Keratinocyte (primary cell): ENCODE results near the gene SPATS2. TPM values are rescaled to one million over a fixed set of nuclear protein-coding genes. Genes with fewer than 3 reads are reported as not detected.

Experiments
- DNase-seq: peaks from one replicate; pipeline ENCODE4 v3.0.0-alpha.2; 2011; ENCODE audit warnings: low read depth, missing footprints, low spot score
- FAIRE-seq: peaks from 2 replicates; lab custom pipeline; 2011; peaks lifted over from hg19 to GRCh38; lab: Jason Lieb, UNC
- H2AFZ ChIP-seq: 2 replicates; pipeline ENCODE4 v1.6.0; 2012; ENCODE audit warnings: low read length, control low read depth, inconsistent platforms; ENCODE audit not compliant: control insufficient read depth
- H3K27ac ChIP-seq: 2 replicates; pipeline ENCODE4 v1.5.1; 2011; ENCODE audit warnings: low read length; ENCODE audit not compliant: control insufficient read depth, insufficient read depth
- H3K27me3 ChIP-seq: 3 replicates; pipeline ENCODE4 v1.6.0; 2011; ENCODE audit warnings: low read length; ENCODE audit not compliant: control insufficient read depth, insufficient read depth; ENCODE audit errors: extremely low read depth
- H3K36me3 ChIP-seq, 2 experiments: 2 replicates in 1 of 2; 3 replicates in 1 of 2; pipeline ENCODE4 v1.5.1; 2011; ENCODE audit warnings: low read length in 2 of 2, mild to moderate bottlenecking in 1 of 2; ENCODE audit not compliant: control insufficient read depth in 2 of 2, insufficient read depth in 2 of 2; ENCODE audit errors: extremely low read depth in 1 of 2
- H3K4me1 ChIP-seq: 3 replicates; pipeline ENCODE4 v1.5.1; 2011; ENCODE audit warnings: low read length; ENCODE audit not compliant: control insufficient read depth, insufficient read depth; ENCODE audit errors: extremely low read depth
- H3K4me2 ChIP-seq: 3 replicates; pipeline ENCODE4 v1.6.0; 2011; ENCODE audit warnings: low read depth, low read length; ENCODE audit not compliant: control insufficient read depth, insufficient read depth; ENCODE audit errors: extremely low read depth
- H3K4me3 ChIP-seq, 3 experiments: fragments of 200-600 bp in 1 of 3; sonication (generic) in 1 of 3; 2 replicates in 2 of 3; 3 replicates in 1 of 3; pipeline ENCODE4 v1.5.1; 2011 to 2016; ENCODE audit warnings: low read length in 3 of 3, mild to moderate bottlenecking in 3 of 3, control low read depth in 2 of 3, inconsistent platforms in 1 of 3, low read depth in 1 of 3, mixed read lengths in 1 of 3, mixed run types in 1 of 3, moderate library complexity in 1 of 3; ENCODE audit not compliant: control insufficient read depth in 2 of 3, insufficient read depth in 2 of 3; ENCODE audit errors: extremely low read depth in 1 of 3
- H3K79me2 ChIP-seq: 2 replicates; pipeline ENCODE4 v1.6.0; 2012; ENCODE audit warnings: low read length; ENCODE audit not compliant: control insufficient read depth, insufficient read depth
- H3K9ac ChIP-seq: 3 replicates; pipeline ENCODE4 v1.6.0; 2011; ENCODE audit warnings: low read length; ENCODE audit not compliant: control insufficient read depth, insufficient read depth; ENCODE audit errors: extremely low read depth
- H3K9me1 ChIP-seq: 3 replicates; pipeline ENCODE4 v1.6.0; 2011; ENCODE audit warnings: low read length; ENCODE audit not compliant: control insufficient read depth, insufficient read depth; ENCODE audit errors: extremely low read depth
- H3K9me3 ChIP-seq: 2 replicates; pipeline ENCODE4 v1.5.1; 2012; ENCODE audit warnings: low read depth, low read length; ENCODE audit not compliant: control insufficient read depth
- H4K20me1 ChIP-seq: 3 replicates; pipeline ENCODE4 v1.6.0; 2011; ENCODE audit warnings: low read length; ENCODE audit not compliant: control insufficient read depth, insufficient read depth; ENCODE audit errors: extremely low read depth
- CTCF ChIP-seq, 3 experiments: IDR thresholded peaks in 1 of 3; conservative IDR thresholded peaks in 1 of 3; optimal IDR thresholded peaks in 1 of 3; 2 replicates in 2 of 3; 3 replicates in 1 of 3; pipeline versions ENCODE3 to v1.5.1; 2011; ENCODE audit warnings: low read length in 3 of 3, mild to moderate bottlenecking in 3 of 3, moderate library complexity in 2 of 3, control low read depth in 1 of 3, inconsistent platforms in 1 of 3; ENCODE audit not compliant: insufficient read depth in 2 of 3; ENCODE audit errors: extremely low read depth in 1 of 3
- EZH2 ChIP-seq: IDR thresholded peaks from one replicate; pipeline ENCODE4 v1.6.1; 2012; ENCODE audit warnings: inconsistent platforms, mild to moderate bottlenecking, low read length, moderate library complexity
- dilution Hi-C: fragments of 300-500 bp; cut with MboI; formaldehyde crosslinking; loops from one replicate; pipeline ENCODE4 v1.7.0; 2020; ENCODE audit warnings: low sequenced_read_pairs; ENCODE audit not compliant: extremely low pct_ligation_motif_present
- polyA plus RNA-seq, 5 experiments: library from polyadenylated mRNA; depleted of rRNA in 3 of 5; stranded (reverse) in 3 of 5; stranded (forward) in 1 of 5; unstranded in 1 of 5; fragments of >200 nt; gene quantifications; 1 replicate in 1 of 5; 2 replicates in 3 of 5; 3 replicates in 1 of 5; pipeline versions ENCODE4 v1.2.1 to v1.2.3, GENCODE V29; 2011 to 2012; ENCODE audit warnings: missing spikeins in 2 of 5, low read depth in 1 of 5, low replicate concordance in 1 of 5

The SPATS2 gene
- polyA plus RNA-seq, 1 donor (not counting 4 experiments of a cell fraction or from before 2014, with no cell fraction given): 47.9 TPM

DNA sequence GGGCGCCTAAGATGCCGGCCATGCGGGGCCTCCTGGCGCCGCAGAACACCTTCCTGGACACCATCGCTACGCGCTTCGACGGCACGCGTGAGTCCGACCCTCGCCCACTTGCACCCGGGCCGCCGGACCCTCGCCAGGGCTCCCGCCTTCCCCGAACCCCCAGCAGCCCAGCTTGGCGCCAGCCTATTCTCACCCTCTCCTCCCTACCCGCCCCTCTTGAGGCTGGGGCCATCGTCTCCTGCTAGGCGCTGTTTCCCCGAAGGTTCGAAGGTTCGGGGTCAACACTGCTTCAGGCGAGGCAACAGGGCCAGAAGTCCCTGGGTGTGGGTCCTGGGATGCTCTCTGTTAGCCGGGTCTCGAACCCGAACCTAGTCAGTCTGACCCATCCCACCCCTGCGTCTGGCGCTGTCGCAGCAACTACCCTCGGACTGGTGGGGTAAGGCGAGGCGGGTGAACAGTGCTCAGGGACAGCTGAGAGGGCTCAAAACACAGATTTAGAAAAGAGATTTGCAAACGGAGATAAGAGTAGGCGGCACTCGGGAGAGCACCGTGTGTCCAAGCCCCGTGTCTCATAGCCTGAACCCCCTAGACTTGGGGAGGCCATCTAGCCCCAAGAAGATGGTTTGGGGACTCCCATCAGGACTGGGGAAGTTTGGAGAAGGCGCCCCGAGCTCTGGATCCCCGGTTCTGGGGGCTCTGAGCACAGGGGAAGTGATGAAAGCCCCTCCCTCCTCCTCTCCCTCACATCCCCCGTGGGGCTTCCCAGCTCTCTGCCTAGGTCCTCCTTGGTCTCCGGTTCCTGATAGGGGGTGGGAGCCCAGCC is 172.4 kb downstream of the SPATS2 start:
- H2AFZ ChIP-seq: no peak overlapping the region
- DNase-seq: no peak
- no peaks in the 10 kb centered on the region for H3K9me1 ChIP-seq
- H3K4me3 ChIP-seq: no peak overlapping the region
- H3K27ac ChIP-seq: no peak overlapping the region
- dilution Hi-C loops: no loop called here
- no peak for TF ChIP-seq CTCF (optimal IDR thresholded peaks at IDR 0.05 in 1 of 3, IDR thresholded peaks at IDR 0.05 in 1 of 3, conservative IDR thresholded peaks at IDR 0.05 in 1 of 3; ENCODE audit: extremely low read depth in 1 of 3, insufficient read depth in 2 of 3, low read length in 3 of 3)
- peak; percentile 83 for TF ChIP-seq EZH2
- H3K4me1 ChIP-seq: peaks cover 45% of the 10 kb centered on the region
- peaks cover 3% of the 10 kb centered on the region for H4K20me1 ChIP-seq
- peaks cover 32% of the 10 kb centered on the region for H3K27me3 ChIP-seq
- FAIRE-seq: no peak
- H3K36me3 ChIP-seq: no peaks in the 10 kb centered on the region
- no peaks in the 10 kb centered on the region for H3K9me3 ChIP-seq
- peak overlapping the region; percentile 34 for H3K9ac ChIP-seq
- H3K4me2 ChIP-seq: peak overlapping the region; percentile 44
- no peaks in the 10 kb centered on the region for H3K79me2 ChIP-seq

- TF ChIP-seq CTCF (optimal IDR thresholded peaks at IDR 0.05 in 1 of 3, IDR thresholded peaks at IDR 0.05 in 1 of 3, conservative IDR thresholded peaks at IDR 0.05 in 1 of 3; ENCODE audit: extremely low read depth in 1 of 3, insufficient read depth in 2 of 3, low read length in 3 of 3) (no peak), EZH2 (no peak)
- Histone ChIP-seq H3K27me3 (peaks cover 32% of the 10 kb centered on the region), H3K79me2 (no peaks in the 10 kb centered on the region), H3K27ac (no peak overlapping the region), H3K4me2 (peak overlapping the region; percentile 44), H2AFZ (no peak overlapping the region), H3K9me1 (no peaks in the 10 kb centered on the region), H3K9ac (peak overlapping the region; percentile 34), H3K4me3 (no peak overlapping the region), H4K20me1 (peaks cover 3% of the 10 kb centered on the region), H3K36me3 (no peaks in the 10 kb centered on the region), H3K4me1 (peaks cover 45% of the 10 kb centered on the region), H3K9me3 (no peaks in the 10 kb centered on the region)
- DNase-seq (peak; percentile 66), FAIRE-seq (peak; percentile 86)
- dilution Hi-C loops: no loop called here
Measured at GRCh38 chr12:49540229-49541139, 173.2 kb downstream of the SPATS2 start.
